Neural cell (in vitro differentiated cells): ENCODE data around the gene ADD2. TPM values are rescaled to one million over a fixed set of nuclear protein-coding genes. Genes with fewer than 3 reads are reported as not detected.
"Not testable (repeated sequence)": the region's sequence is repeated elsewhere in the genome, so short reads cannot be mapped to it uniquely, and the experiment has no call there.

ENCODE experiments used
- H2AFZ ChIP-seq: fragments of 200-600, 300-800 bp; sonication (generic), shearing (Covaris generic); 2 replicates; pipeline ENCODE4 v1.6.0; 2014; ENCODE audit warnings: low read depth, mild to moderate bottlenecking, antibody characterized with exemption, low read length, moderate library complexity
- H3F3A ChIP-seq: fragments of 200-600 bp; shearing (Covaris generic); 2 replicates; pipeline ENCODE4 v1.6.1; 2016; ENCODE audit warnings: mild to moderate bottlenecking, moderate library complexity, mixed read lengths, antibody characterized with exemption, low read length; ENCODE audit not compliant: insufficient read depth, poor library complexity, severe bottlenecking
- H3K27ac ChIP-seq: fragments of 200-600, 300-800 bp; sonication (generic), shearing (Covaris generic); 2 replicates; pipeline ENCODE4 v1.5.1; 2014; ENCODE audit warnings: mild to moderate bottlenecking, low read length, moderate library complexity
- H3K27me3 ChIP-seq: fragments of 300-800, 200-600 bp; sonication (generic), shearing (Covaris generic); 2 replicates; pipeline ENCODE4 v1.6.0; 2014; ENCODE audit warnings: mild to moderate bottlenecking, low read depth, low read length, moderate library complexity; ENCODE audit not compliant: insufficient read depth
- H3K36me3 ChIP-seq: fragments of 300-800, 200-600 bp; sonication (generic), shearing (Covaris generic); 2 replicates; pipeline ENCODE4 v1.5.1; 2014; ENCODE audit warnings: mild to moderate bottlenecking, antibody characterized with exemption, low read length, moderate library complexity; ENCODE audit not compliant: insufficient read depth
- H3K4me2 ChIP-seq: fragments of 300-800, 200-600 bp; sonication (generic), shearing (Covaris generic); 2 replicates; pipeline ENCODE4 v1.6.0; 2014; ENCODE audit warnings: mild to moderate bottlenecking, low read length
- H3K4me3 ChIP-seq: fragments of 300-800, 200-600 bp; sonication (generic), shearing (Covaris generic); 2 replicates; pipeline ENCODE4 v1.5.1; 2014; ENCODE audit warnings: mild to moderate bottlenecking, low read length, moderate library complexity
- H3K79me2 ChIP-seq: fragments of 200-600 bp; shearing (Covaris generic); replicated peaks from 2 replicates; pipeline ENCODE4 v1.6.0; 2014; ENCODE audit warnings: mild to moderate bottlenecking, low read length, moderate library complexity; ENCODE audit not compliant: insufficient read depth
- H3K9ac ChIP-seq: fragments of 300-800, 200-600 bp; sonication (generic), shearing (Covaris generic); 2 replicates; pipeline ENCODE4 v1.6.1; 2016; ENCODE audit warnings: mild to moderate bottlenecking, low read length, mixed read lengths
- H3K9me2 ChIP-seq: fragments of 200-600 bp; shearing (Covaris generic); 2 replicates; pipeline ENCODE4 v1.6.1; 2016; ENCODE audit warnings: mild to moderate bottlenecking, low read length, mixed read lengths; ENCODE audit not compliant: insufficient read depth
- H3K9me3 ChIP-seq: fragments of 200-600, 300-800 bp; sonication (generic), shearing (Covaris generic); 2 replicates; pipeline ENCODE4 v1.6.1; 2016; ENCODE audit warnings: mild to moderate bottlenecking, mixed run types, low read length, moderate library complexity, mixed read lengths
- H4K20me1 ChIP-seq: fragments of 200-600 bp; shearing (Covaris generic); 2 replicates; pipeline ENCODE4 v1.6.1; 2016; ENCODE audit warnings: mild to moderate bottlenecking, mixed run types; ENCODE audit not compliant: insufficient read depth
- CTCF ChIP-seq: fragments of 450-650 bp; IDR thresholded peaks from 2 replicates; pipeline ENCODE4 v1.5.1; 2014; ENCODE audit warnings: antibody characterized with exemption, mild to moderate bottlenecking, moderate library complexity; ENCODE audit not compliant: poor library complexity, severe bottlenecking
- EP300 ChIP-seq: fragments of 450-650 bp; conservative IDR thresholded peaks from 2 replicates; pipeline ENCODE4 v1.6.1; 2014; ENCODE audit warnings: antibody characterized with exemption, mild to moderate bottlenecking, moderate library complexity; ENCODE audit not compliant: poor library complexity, severe bottlenecking
- EZH2 ChIP-seq: fragments of 200-600, 300-800 bp; shearing (Covaris generic), sonication (generic); IDR thresholded peaks from 2 replicates; pipeline ENCODE4 v1.6.1; 2014; ENCODE audit warnings: antibody characterized with exemption, low read length, borderline replicate concordance, mild to moderate bottlenecking; ENCODE audit not compliant: insufficient read depth, poor library complexity, severe bottlenecking
- MXI1 ChIP-seq: fragments of 450-650 bp; conservative IDR thresholded peaks from 2 replicates; pipeline ENCODE4 v1.6.1; 2014; ENCODE audit warnings: antibody characterized with exemption, mild to moderate bottlenecking; ENCODE audit not compliant: poor library complexity, severe bottlenecking
- POLR2AphosphoS5 ChIP-seq: IDR thresholded peaks from 2 replicates; pipeline ENCODE4 v1.6.1; 2012
- RAD21 ChIP-seq: fragments of 450-650 bp; conservative IDR thresholded peaks from 2 replicates; pipeline ENCODE4 v1.6.1; 2014; ENCODE audit warnings: antibody characterized with exemption, mild to moderate bottlenecking, moderate library complexity
- REST ChIP-seq: IDR thresholded peaks from 2 replicates; pipeline ENCODE4 v1.6.1; 2012; ENCODE audit warnings: borderline replicate concordance
- SMC3 ChIP-seq: fragments of 450-650 bp; conservative IDR thresholded peaks from 2 replicates; pipeline ENCODE4 v1.6.1; 2014; ENCODE audit warnings: antibody characterized with exemption, mild to moderate bottlenecking, moderate library complexity; ENCODE audit not compliant: poor library complexity
- TAF1 ChIP-seq: IDR thresholded peaks from 2 replicates; pipeline ENCODE4 v1.6.1; 2012; ENCODE audit warnings: low read depth
- polyA plus RNA-seq: library from polyadenylated mRNA; depleted of rRNA; stranded (reverse); fragments of >200 nt; gene quantifications from 2 replicates; pipeline ENCODE4 v1.2.3, GENCODE V29; 2014

ADD2 gene
- polyA plus RNA-seq, 1 donor from 2014 or later, result 52.5 TPM

GRCh38 chr2:70655211-70655610, 112.8 kb downstream of the ADD2 start:
- H3K36me3 ChIP-seq, H3K4me3 ChIP-seq, H3K9ac ChIP-seq, H3K27ac ChIP-seq, H2AFZ ChIP-seq, H4K20me1 ChIP-seq, H3K9me2 ChIP-seq, H3K27me3 ChIP-seq, H3K4me2 ChIP-seq, H3F3A ChIP-seq, H3K9me3 ChIP-seq, H3K79me2 ChIP-seq: not testable (repeated sequence)
- TF ChIP-seq RAD21 (peak; percentile 61), SMC3 (peak; percentile 61), CTCF (peak; percentile 61)

GRCh38 chr2:70651727-70652126, 116.3 kb downstream of the ADD2 start:
- H3K36me3 ChIP-seq, result no peaks in the 10 kb centered on the region
- H3K27me3 ChIP-seq, result no peaks in the 10 kb centered on the region
- TF ChIP-seq EZH2, result no peak
- TF ChIP-seq TAF1, result no peak
- TF ChIP-seq EP300, result no peak
- TF ChIP-seq MXI1, result no peak
- no peak for TF ChIP-seq SMC3
- TF ChIP-seq POLR2AphosphoS5, result no peak
- no peak for TF ChIP-seq CTCF
- no peak for TF ChIP-seq REST
- TF ChIP-seq RAD21, result no peak
- H4K20me1 ChIP-seq, result no peaks in the 10 kb centered on the region
- no peaks in the 10 kb centered on the region for H3K79me2 ChIP-seq
- no peaks in the 10 kb centered on the region for H3K9me3 ChIP-seq
- no peak overlapping the region for H3K4me3 ChIP-seq
- H3K4me2 ChIP-seq, result no peak overlapping the region
- no peaks in the 10 kb centered on the region for H3F3A ChIP-seq
- H2AFZ ChIP-seq, result no peak overlapping the region
- no peak overlapping the region for H3K27ac ChIP-seq
- no peak overlapping the region for H3K9ac ChIP-seq
- no peaks in the 10 kb centered on the region for H3K9me2 ChIP-seq
